MM.1S (cell line): ENCODE data around the gene A2ML1.

ENCODE experiments used
- DNase-seq: peaks from one replicate; pipeline ENCODE4 v3.0.0-alpha.2; 2015
- H2AFZ ChIP-seq: fragments of 300-600 bp; sonication (generic); 2 replicates; pipeline ENCODE4 v1.6.0; 2016; ENCODE audit warnings: antibody characterized with exemption, low read length
- H3F3A ChIP-seq: fragments of 300-600 bp; sonication (generic); 2 replicates; pipeline ENCODE4 v1.6.1; 2016; ENCODE audit warnings: mild to moderate bottlenecking, antibody characterized with exemption, low read length, moderate library complexity, mixed read lengths; ENCODE audit not compliant: insufficient read depth
- H3K27ac ChIP-seq: fragments of 300-600 bp; sonication (generic); 2 replicates; pipeline ENCODE4 v1.5.1; 2016; ENCODE audit warnings: mild to moderate bottlenecking, low read length
- H3K27me3 ChIP-seq: fragments of 300-600 bp; sonication (generic); replicated peaks from 2 replicates; pipeline ENCODE4 v1.6.0; 2016; ENCODE audit warnings: low read length; ENCODE audit not compliant: insufficient read depth
- H3K36me3 ChIP-seq: fragments of 300-600 bp; sonication (generic); replicated peaks from 2 replicates; pipeline ENCODE4 v1.6.1; 2016; ENCODE audit warnings: mild to moderate bottlenecking, low read length, mixed read lengths; ENCODE audit not compliant: insufficient read depth
- H3K4me1 ChIP-seq: fragments of 300-600 bp; sonication (generic); 2 replicates; pipeline ENCODE4 v1.6.1; 2016; ENCODE audit warnings: low read length, mixed read lengths
- H3K4me2 ChIP-seq: fragments of 300-600 bp; sonication (generic); 2 replicates; pipeline ENCODE4 v1.6.0; 2016; ENCODE audit warnings: low read depth, low read length
- H3K4me3 ChIP-seq: fragments of 300-600 bp; sonication (generic); 2 replicates; pipeline ENCODE4 v1.5.1; 2016; ENCODE audit warnings: low read length, mixed read lengths
- H3K79me2 ChIP-seq: fragments of 300-600 bp; sonication (generic); 2 replicates; pipeline ENCODE4 v1.6.1; 2016; ENCODE audit warnings: mixed run types, low read length, mixed read lengths
- H3K9ac ChIP-seq: fragments of 300-600 bp; sonication (generic); 2 replicates; pipeline ENCODE4 v1.6.1; 2016; ENCODE audit warnings: low read length, mixed read lengths
- H3K9me2 ChIP-seq: fragments of 300-600 bp; sonication (generic); replicated peaks from 2 replicates; pipeline ENCODE4 v1.6.1; 2016; ENCODE audit warnings: mild to moderate bottlenecking, low read length, mixed read lengths; ENCODE audit not compliant: insufficient read depth
- H3K9me3 ChIP-seq: fragments of 300-600 bp; sonication (generic); replicated peaks from 2 replicates; pipeline ENCODE4 v1.6.1; 2016; ENCODE audit warnings: mild to moderate bottlenecking, low read length, mixed read lengths; ENCODE audit not compliant: insufficient read depth
- H4K20me1 ChIP-seq: fragments of 300-600 bp; sonication (generic); 2 replicates; pipeline ENCODE4 v1.6.1; 2016; ENCODE audit warnings: mild to moderate bottlenecking, low read length, moderate library complexity, mixed read lengths; ENCODE audit not compliant: insufficient read depth
- EZH2 ChIP-seq: fragments of 300-600 bp; sonication (generic); optimal IDR thresholded peaks from 2 replicates; pipeline ENCODE3; 2017; ENCODE audit warnings: low read depth, mild to moderate bottlenecking, antibody characterized with exemption, low read length, mixed read lengths
- EZH2phosphoT487 ChIP-seq: fragments of 300-600 bp; sonication (generic); IDR thresholded peaks from 2 replicates; pipeline ENCODE4 v1.6.1; 2018; ENCODE audit warnings: antibody characterized with exemption, low read length
- TF ChIP-seq, protein P1 (sequence below): fragments of 300-600 bp; sonication (generic); IDR thresholded peaks from 2 replicates; pipeline ENCODE4 v1.5.1; 2016; ENCODE audit warnings: antibody characterized with exemption, low read length, mixed read lengths

The A2ML1 gene

GRCh38 chr12:8907513-8907912 is 85.1 kb downstream of the A2ML1 start:
- no peaks in the 10 kb centered on the region for H4K20me1 ChIP-seq
- H2AFZ ChIP-seq: no peak overlapping the region
- no peak overlapping the region for H3K4me2 ChIP-seq
- H3K79me2 ChIP-seq: no peaks in the 10 kb centered on the region
- no peaks in the 10 kb centered on the region for H3K9me2 ChIP-seq
- H3K27me3 ChIP-seq: no peaks in the 10 kb centered on the region
- H3K9me3 ChIP-seq: no peaks in the 10 kb centered on the region
- no peak overlapping the region for H3K27ac ChIP-seq
- no peak overlapping the region for H3K9ac ChIP-seq
- no peak for DNase-seq
- TF ChIP-seq, protein P1, sequence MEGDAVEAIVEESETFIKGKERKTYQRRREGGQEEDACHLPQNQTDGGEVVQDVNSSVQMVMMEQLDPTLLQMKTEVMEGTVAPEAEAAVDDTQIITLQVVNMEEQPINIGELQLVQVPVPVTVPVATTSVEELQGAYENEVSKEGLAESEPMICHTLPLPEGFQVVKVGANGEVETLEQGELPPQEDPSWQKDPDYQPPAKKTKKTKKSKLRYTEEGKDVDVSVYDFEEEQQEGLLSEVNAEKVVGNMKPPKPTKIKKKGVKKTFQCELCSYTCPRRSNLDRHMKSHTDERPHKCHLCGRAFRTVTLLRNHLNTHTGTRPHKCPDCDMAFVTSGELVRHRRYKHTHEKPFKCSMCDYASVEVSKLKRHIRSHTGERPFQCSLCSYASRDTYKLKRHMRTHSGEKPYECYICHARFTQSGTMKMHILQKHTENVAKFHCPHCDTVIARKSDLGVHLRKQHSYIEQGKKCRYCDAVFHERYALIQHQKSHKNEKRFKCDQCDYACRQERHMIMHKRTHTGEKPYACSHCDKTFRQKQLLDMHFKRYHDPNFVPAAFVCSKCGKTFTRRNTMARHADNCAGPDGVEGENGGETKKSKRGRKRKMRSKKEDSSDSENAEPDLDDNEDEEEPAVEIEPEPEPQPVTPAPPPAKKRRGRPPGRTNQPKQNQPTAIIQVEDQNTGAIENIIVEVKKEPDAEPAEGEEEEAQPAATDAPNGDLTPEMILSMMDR: no peak
- TF ChIP-seq EZH2phosphoT487: no peak
- TF ChIP-seq EZH2: no peak
- no peaks in the 10 kb centered on the region for H3K4me1 ChIP-seq
- H3F3A ChIP-seq: no peaks in the 10 kb centered on the region
- H3K4me3 ChIP-seq: no peak overlapping the region
- no peaks in the 10 kb centered on the region for H3K36me3 ChIP-seq

DNA sequence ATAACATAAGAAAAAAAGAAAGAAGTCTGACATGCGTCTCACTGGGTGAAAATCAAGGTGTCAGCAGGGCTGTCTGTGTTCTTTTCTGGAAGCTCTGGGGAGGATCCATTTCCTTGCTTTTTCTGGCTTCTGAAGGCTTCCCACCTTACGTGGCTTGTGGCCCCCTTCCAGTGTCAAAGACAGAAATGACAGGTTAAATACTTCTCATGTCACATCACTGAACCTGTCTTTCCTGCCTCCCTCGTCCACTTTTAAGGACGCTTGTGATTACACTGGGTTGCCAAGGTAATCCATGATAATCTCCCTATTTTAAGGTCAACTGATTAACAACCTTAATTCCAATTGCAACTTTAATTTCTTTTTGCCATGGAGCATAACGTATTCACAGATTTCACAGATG is 87.3 kb downstream of the A2ML1 start:
- TF ChIP-seq EZH2phosphoT487 (no peak), EZH2 (no peak)
- TF ChIP-seq, protein P1: no peak

DNA sequence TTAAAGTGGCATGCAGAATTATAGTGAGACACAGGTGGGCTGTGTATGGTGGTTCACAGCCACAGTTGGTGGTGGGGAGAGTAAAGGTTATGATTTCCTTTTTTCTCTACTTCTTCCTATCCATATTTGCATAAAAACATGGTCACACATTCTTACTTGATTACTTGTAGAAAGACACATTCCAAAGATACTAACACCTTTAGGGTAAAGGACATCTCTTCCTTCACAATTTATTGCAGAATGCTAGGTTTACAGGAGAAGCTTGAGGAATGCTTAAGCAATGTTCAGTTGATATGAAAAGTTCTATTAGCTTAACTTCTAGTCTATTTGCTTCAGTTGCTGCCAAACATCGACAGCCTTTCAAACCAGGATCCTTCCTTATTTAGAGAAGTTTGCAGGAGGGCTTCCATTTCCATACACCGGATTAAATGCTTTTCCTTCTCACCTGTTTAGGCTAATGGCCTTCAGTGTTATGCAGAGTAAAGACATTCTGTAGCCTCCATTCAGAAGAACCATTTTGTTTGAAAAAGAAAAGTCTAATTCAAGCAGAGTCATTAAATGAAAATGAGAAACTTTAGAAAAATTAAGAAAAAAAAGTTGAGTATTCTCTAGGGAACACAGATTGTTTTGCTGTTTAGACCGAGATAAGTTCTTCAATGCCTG is 89.3 kb downstream of the A2ML1 start:
- Histone ChIP-seq H3K9me2 (no peaks in the 10 kb centered on the region), H3K27me3 (no peaks in the 10 kb centered on the region), H2AFZ (no peak overlapping the region), H3K4me1 (peaks cover 11% of the 10 kb centered on the region), H3K27ac (no peak overlapping the region), H3K36me3 (no peaks in the 10 kb centered on the region), H3K79me2 (no peaks in the 10 kb centered on the region), H3K4me2 (no peak overlapping the region), H3F3A (peaks cover 3% of the 10 kb centered on the region; the same call in 1 of the 2 replicates), H4K20me1 (no peaks in the 10 kb centered on the region), H3K4me3 (no peak overlapping the region), H3K9me3 (no peaks in the 10 kb centered on the region), H3K9ac (no peak overlapping the region)
- no peak for DNase-seq
- no peak for TF ChIP-seq EZH2
- no peak for TF ChIP-seq EZH2phosphoT487
- TF ChIP-seq, protein P1: no peak

More for the DNA sequence above, 87.3 kb downstream of the A2ML1 start:
- Histone ChIP-seq H2AFZ (no peak overlapping the region), H3K79me2 (no peaks in the 10 kb centered on the region), H3K4me3 (no peak overlapping the region), H3K9ac (no peak overlapping the region), H3F3A (peaks cover 3% of the 10 kb centered on the region; the same call in 1 of the 2 replicates), H3K27ac (no peak overlapping the region), H3K27me3 (no peaks in the 10 kb centered on the region), H4K20me1 (no peaks in the 10 kb centered on the region), H3K9me2 (no peaks in the 10 kb centered on the region), H3K4me2 (no peak overlapping the region), H3K4me1 (0 out of 2 replicates have a peak, but pooled peaks cover 6% of the 10 kb centered on the region), H3K36me3 (no peaks in the 10 kb centered on the region), H3K9me3 (no peaks in the 10 kb centered on the region)
- DNase-seq: no peak
